GM19455 (cell line): ENCODE measurements around the gene MED8.

Source experiments
- ATAC-seq: cut with Tn5 transposase; IDR thresholded peaks from one replicate; pipeline ENCODE4 v1.9.1; 2021; ENCODE audit not compliant: unreplicated experiment

MED8 gene

DNA sequence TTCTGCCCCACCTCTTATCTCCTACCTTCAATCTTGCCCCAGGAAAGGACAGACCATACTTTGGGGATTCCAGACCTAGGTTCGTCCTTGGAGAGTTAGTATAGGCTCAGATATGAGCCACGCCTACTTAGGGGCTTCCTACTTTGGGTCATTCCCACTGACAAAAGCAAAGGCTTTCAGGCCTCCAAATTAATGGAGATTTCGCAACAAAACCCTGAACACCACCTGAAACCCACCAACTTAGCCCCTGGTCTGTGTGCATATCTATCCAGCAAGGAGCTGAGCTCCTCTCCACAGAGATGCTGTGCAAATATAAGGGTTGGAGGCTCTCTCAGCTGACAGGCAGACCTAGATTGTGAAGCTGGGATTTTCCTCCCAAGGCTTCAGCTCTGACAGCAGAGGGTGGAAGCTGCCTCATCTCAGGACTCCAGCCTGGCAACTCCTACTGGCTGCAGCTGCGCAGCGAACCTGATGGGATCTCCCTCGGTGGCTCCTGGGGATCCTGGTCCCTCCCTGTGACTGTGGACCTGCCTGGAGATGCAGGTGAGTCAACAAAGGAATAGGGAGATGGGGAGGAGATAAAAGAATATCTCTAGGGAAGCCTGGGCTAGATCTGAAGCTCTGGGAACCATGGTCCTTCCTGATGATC lies 49.9 kb downstream of the MED8 start:
- no peak for ATAC-seq

DNA sequence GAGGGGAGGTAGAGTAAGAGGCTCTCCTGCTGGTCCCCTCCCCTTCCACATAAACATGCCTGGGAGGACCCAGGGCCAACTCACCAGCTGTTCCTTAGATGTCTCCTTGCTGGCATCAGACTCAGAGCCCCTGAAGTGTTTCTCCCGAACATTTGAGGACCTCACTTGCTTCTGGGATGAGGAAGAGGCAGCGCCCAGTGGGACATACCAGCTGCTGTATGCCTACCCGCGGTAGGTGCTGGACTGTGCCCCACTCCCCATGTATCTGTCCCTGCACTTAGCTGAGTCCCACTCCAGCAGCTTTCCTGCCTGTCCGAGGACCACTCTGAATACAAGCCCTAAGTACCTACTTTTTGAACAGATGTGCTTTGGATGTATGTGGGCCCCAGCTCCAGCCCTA lies 51.6 kb downstream of the MED8 start:
- ATAC-seq: no peak

GRCh38 chr1:43337588-43337987 lies 52.0 kb downstream of the MED8 start, which contains the start of gene MPL:
TSS of gene MPL (plus strand) at chr1:43337818. CDS start at chr1:43337849, 31 bp downstream.
- no peak for ATAC-seq

DNA sequence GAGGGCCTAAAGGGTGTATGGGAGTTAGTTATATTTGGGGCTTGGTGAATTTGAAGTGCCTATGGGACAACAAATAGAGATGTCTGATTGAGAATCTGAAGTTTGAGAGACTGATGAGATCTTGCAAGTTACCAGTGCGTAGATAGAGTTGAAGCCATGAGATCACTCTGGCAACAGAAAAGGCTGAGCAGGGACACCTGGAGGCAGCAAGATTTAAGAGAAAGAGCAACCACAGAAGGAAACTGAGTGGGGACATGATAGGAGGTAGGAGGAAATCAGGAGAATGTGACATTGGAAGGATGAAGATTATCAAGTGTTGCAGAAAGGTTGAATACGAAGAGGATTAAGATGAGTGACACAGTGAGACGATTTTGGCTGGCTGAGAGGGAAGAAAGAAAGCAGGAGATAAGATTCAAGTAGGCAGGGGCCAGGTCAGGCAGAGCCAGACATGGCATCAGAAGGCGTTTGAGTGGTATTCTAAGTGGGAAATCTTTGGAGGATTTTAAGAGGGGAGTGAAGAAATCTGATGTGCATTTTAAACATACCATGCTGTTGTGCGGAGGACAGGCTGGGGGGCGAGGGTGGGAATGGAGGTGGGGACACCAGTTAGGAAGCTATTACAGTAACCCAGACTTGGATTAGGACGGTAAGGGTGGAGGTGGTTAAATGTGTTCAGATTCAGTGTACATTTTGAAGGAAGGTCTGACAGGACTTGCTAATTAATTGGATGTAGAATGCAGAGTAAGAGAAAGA lies 55.0 kb downstream of the MED8 start:
- no peak for ATAC-seq
